B cell (primary cell): ENCODE measurements around the gene MYO16. TPM values are rescaled to one million over a fixed set of nuclear protein-coding genes. Genes with fewer than 3 reads are reported as not detected.

Experiments
- ATAC-seq: fragments of 200-7000 bp; cut with Tn5 transposase; one replicate; pipeline ENCODE4 v1.10.0; 2021; ENCODE audit warnings: low read depth, mild to moderate bottlenecking, moderate number of reproducible peaks, moderate library complexity
- CTCF ChIA-PET: fragments of 350-600 bp; sonication (Branson Sonifier 250); formaldehyde crosslinking; loops from one replicate; lab custom pipeline; 2021; ENCODE audit warnings: antibody characterized with exemption, inconsistent platforms; lab: Charles Lee
- POLR2A ChIA-PET: fragments of 350-600 bp; sonication (Branson Sonifier 250); formaldehyde crosslinking; loops from one replicate; lab custom pipeline; 2021; ENCODE audit warnings: antibody characterized with exemption; lab: Charles Lee
- DNase-seq: peaks from one replicate; pipeline ENCODE4 v3.0.0; 2013
- H2AFZ ChIP-seq: 2 replicates; pipeline ENCODE4 v1.6.1; 2012; ENCODE audit warnings: mild to moderate bottlenecking, low read depth, low read length; ENCODE audit not compliant: insufficient read depth, poor library complexity, severe bottlenecking
- H3K27ac ChIP-seq, 2 donors: 1 replicate in 1 of 2; 2 replicates in 1 of 2; pipeline ENCODE4 v1.5.1; 2012 to 2013; ENCODE audit warnings: low read length in 2 of 2, mild to moderate bottlenecking in 2 of 2, moderate library complexity in 1 of 2
- H3K27me3 ChIP-seq, 4 experiments: fragments of 200-600 bp in 1 of 4; sonication (generic) in 1 of 4; replicated peaks in 1 of 4; 1 replicate in 2 of 4; 2 replicates in 2 of 4; pipeline versions ENCODE4 v1.6.1 to v1.7.0; 2013 to 2016; ENCODE audit warnings: low read length in 3 of 4, mild to moderate bottlenecking in 2 of 4, mixed read lengths in 1 of 4, moderate library complexity in 1 of 4; ENCODE audit not compliant: insufficient read depth in 4 of 4, control insufficient read depth in 3 of 4; ENCODE audit errors: control extremely low read depth in 1 of 4
- H3K36me3 ChIP-seq, 2 experiments: replicated peaks in 1 of 2; 1 replicate in 1 of 2; 2 replicates in 1 of 2; pipeline versions ENCODE4 v1.6.1 to v1.7.1; 2013; ENCODE audit warnings: low read length in 1 of 2; ENCODE audit not compliant: insufficient read depth in 2 of 2, control insufficient read depth in 1 of 2; ENCODE audit errors: control extremely low read depth in 1 of 2, extremely low read depth in 1 of 2
- H3K4me1 ChIP-seq, 2 donors: fragments of 200-600 bp in 1 of 2; sonication (generic) in 1 of 2; 1 replicate in 1 of 2; 2 replicates in 1 of 2; pipeline versions ENCODE4 v1.5.1 to v1.6.1; 2013 to 2017; ENCODE audit warnings: low read length in 2 of 2; ENCODE audit not compliant: control insufficient read depth in 2 of 2, insufficient read depth in 2 of 2
- H3K4me2 ChIP-seq: replicated peaks from 2 replicates; pipeline ENCODE3; 2012; ENCODE audit warnings: mild to moderate bottlenecking, low read depth, low read length; ENCODE audit not compliant: poor library complexity, severe bottlenecking
- H3K4me3 ChIP-seq, 5 experiments: fragments of 200-600 bp in 1 of 5; sonication (generic) in 1 of 5; 1 replicate in 3 of 5; 2 replicates in 2 of 5; pipeline versions ENCODE4 v1.5.1 to v1.7.0; 2011 to 2016; ENCODE audit warnings: low read length in 4 of 5, mild to moderate bottlenecking in 4 of 5, low read depth in 2 of 5, control low read depth in 1 of 5, moderate library complexity in 1 of 5; ENCODE audit not compliant: insufficient read depth in 1 of 5; ENCODE audit errors: control extremely low read depth in 1 of 5, extremely low read depth in 1 of 5
- H3K79me2 ChIP-seq: fragments of 200-600 bp; sonication (generic); one replicate; pipeline ENCODE4 v1.6.0; 2016; ENCODE audit warnings: low read length; ENCODE audit not compliant: control insufficient read depth, insufficient read depth
- H3K9ac ChIP-seq: fragments of 200-600 bp; sonication (generic); 2 replicates; pipeline ENCODE4 v1.6.1; 2017; ENCODE audit warnings: mild to moderate bottlenecking, low read length, moderate library complexity
- H3K9me3 ChIP-seq, 3 donors: one replicate each; pipeline versions ENCODE4 v1.6.1 to v1.7.1; 2013; ENCODE audit warnings: low read length in 2 of 3; ENCODE audit not compliant: control insufficient read depth in 2 of 3, insufficient read depth in 1 of 3; ENCODE audit errors: control extremely low read depth in 1 of 3
- H4K20me1 ChIP-seq: 2 replicates; pipeline ENCODE4 v1.6.0; 2012; ENCODE audit warnings: mild to moderate bottlenecking, low read length; ENCODE audit not compliant: insufficient read depth, control insufficient read depth, poor library complexity, severe bottlenecking
- H3K27ac Mint-ChIP-seq: one replicate; pipeline ENCODE4 v1.8.0; 2021; ENCODE audit warnings: mixed read lengths
- H3K27me3 Mint-ChIP-seq: one replicate; pipeline ENCODE4 v1.8.0; 2021; ENCODE audit warnings: mixed read lengths
- H3K4me1 Mint-ChIP-seq: one replicate; pipeline ENCODE4 v1.8.0; 2021; ENCODE audit warnings: mixed read lengths
- H3K4me3 Mint-ChIP-seq: one replicate; pipeline ENCODE4 v1.8.0; 2021; ENCODE audit warnings: mixed read lengths
- H3K9me3 Mint-ChIP-seq: one replicate; pipeline ENCODE4 v1.8.0; 2022; ENCODE audit warnings: mixed read lengths; ENCODE audit not compliant: insufficient read depth
- CTCF ChIP-seq: fragments of 200-600 bp; IDR thresholded peaks from one replicate; pipeline ENCODE4 v1.8.0; 2022; ENCODE audit warnings: antibody characterized with exemption, mild to moderate bottlenecking
- EZH2 ChIP-seq: IDR thresholded peaks from 2 replicates; pipeline ENCODE4 v1.6.1; 2012; ENCODE audit warnings: borderline replicate concordance, low read depth, mild to moderate bottlenecking, moderate library complexity, low read length; ENCODE audit not compliant: insufficient read depth, poor library complexity, severe bottlenecking
- WGBS: methylation state at CpG from one replicate; pipeline ENCODE4 v1.1.5; 2013; ENCODE audit warnings: missing lambda C conversion rate; ENCODE audit not compliant: insufficient coverage; 5-methylcytosine and 5-hydroxymethylcytosine counted together
- intact Hi-C: fragments of 100-400 bp; cut with micrococcal nuclease; formaldehyde crosslinking; loops from one replicate; pipeline ENCODE4 v1.10.0; 2022
- polyA plus RNA-seq: library from polyadenylated mRNA; depleted of rRNA; stranded (reverse); fragments of >200 nt; gene quantifications from 2 replicates; pipeline ENCODE4 v1.2.3, GENCODE V29; 2012
- total RNA-seq, 2 donors: library from RNA; stranded (reverse); fragments of 120-200 nt in 1 of 2; gene quantifications; 1 replicate in 1 of 2; 2 replicates in 1 of 2; pipeline versions ENCODE4 v1.2.3 to v1.2.4, GENCODE V29; 2013 to 2022

MYO16 gene
- total and polyA plus RNA-seq, 2 donors (not counting 1 experiment from before 2014, with no cell fraction given): not detected

GRCh38 chr13:109007946-109008345, 378.5 kb downstream of the MYO16 start:
- ATAC-seq: no peak
- Mint-ChIP-seq H3K9me3 (no peaks in the 10 kb centered on the region), H3K4me1 (no peaks in the 10 kb centered on the region), H3K4me3 (no peak overlapping the region), H3K27me3 (peaks cover 3% of the 10 kb centered on the region), H3K27ac (no peak overlapping the region)
- DNase-seq: no peak
- TF ChIP-seq CTCF (no peak), EZH2 (no peak)
- no peak overlapping the region for H3K9ac ChIP-seq
- no peaks in the 10 kb centered on the region for H3K9me3 ChIP-seq
- no peaks in the 10 kb centered on the region for H3K4me1 ChIP-seq
- no peak overlapping the region for H3K27ac ChIP-seq
- no peaks in the 10 kb centered on the region for H3K79me2 ChIP-seq
- H4K20me1 ChIP-seq: no peaks in the 10 kb centered on the region
- POLR2A ChIA-PET: no interaction called here
- no peak overlapping the region for H3K4me3 ChIP-seq
- no peaks in the 10 kb centered on the region for H3K36me3 ChIP-seq
- CTCF ChIA-PET: interaction anchor here (1.3 kb wide), 1 partner anchor 113 kb away, joined by 3 read pairs; no protein-coding TSS in a partner anchor
- intact Hi-C loops: no loop called here
- no peak overlapping the region for H3K4me2 ChIP-seq
- WGBS: 80% methylated on average over 2 of the region's 3 CpGs
- H3K27me3 ChIP-seq: no peaks in the 10 kb centered on the region
- no peak overlapping the region for H2AFZ ChIP-seq

GRCh38 chr13:109009756-109010155, 380.3 kb downstream of the MYO16 start:
- Histone ChIP-seq H3K4me2 (no peak overlapping the region), H3K36me3 (no peaks in the 10 kb centered on the region), H2AFZ (no peak overlapping the region), H4K20me1 (no peaks in the 10 kb centered on the region), H3K9ac (no peak overlapping the region), H3K27ac (no peak overlapping the region), H3K27me3 (no peaks in the 10 kb centered on the region), H3K4me3 (no peak overlapping the region), H3K79me2 (no peaks in the 10 kb centered on the region), H3K4me1 (no peaks in the 10 kb centered on the region), H3K9me3 (no peaks in the 10 kb centered on the region)
- ChIA-PET POLR2A (no interaction called here), CTCF (no interaction called here)
- TF ChIP-seq EZH2 (no peak), CTCF (no peak)
- ATAC-seq (no peak), DNase-seq (no peak)
- Mint-ChIP-seq H3K27me3 (no peaks in the 10 kb centered on the region), H3K4me3 (no peak overlapping the region), H3K9me3 (no peaks in the 10 kb centered on the region), H3K27ac (no peak overlapping the region), H3K4me1 (no peaks in the 10 kb centered on the region)
- WGBS: no CpG with 5 or more reads among the region's 4 CpGs
- intact Hi-C loops: no loop called here
